NCI-H2029 treated with DMSO at 0.1 percent for 48 hours (cell line): Measurements from ENCODE around the gene DAZ4.
"Not testable (repeated sequence)": the region's sequence is repeated elsewhere in the genome, so short reads cannot be mapped to it uniquely, and the experiment has no call there.

Experiments used
- DNase-seq: peaks from one replicate; lab custom pipeline; 2025; lab: John Stamatoyannopoulos, UW

DAZ4 gene, protein sequence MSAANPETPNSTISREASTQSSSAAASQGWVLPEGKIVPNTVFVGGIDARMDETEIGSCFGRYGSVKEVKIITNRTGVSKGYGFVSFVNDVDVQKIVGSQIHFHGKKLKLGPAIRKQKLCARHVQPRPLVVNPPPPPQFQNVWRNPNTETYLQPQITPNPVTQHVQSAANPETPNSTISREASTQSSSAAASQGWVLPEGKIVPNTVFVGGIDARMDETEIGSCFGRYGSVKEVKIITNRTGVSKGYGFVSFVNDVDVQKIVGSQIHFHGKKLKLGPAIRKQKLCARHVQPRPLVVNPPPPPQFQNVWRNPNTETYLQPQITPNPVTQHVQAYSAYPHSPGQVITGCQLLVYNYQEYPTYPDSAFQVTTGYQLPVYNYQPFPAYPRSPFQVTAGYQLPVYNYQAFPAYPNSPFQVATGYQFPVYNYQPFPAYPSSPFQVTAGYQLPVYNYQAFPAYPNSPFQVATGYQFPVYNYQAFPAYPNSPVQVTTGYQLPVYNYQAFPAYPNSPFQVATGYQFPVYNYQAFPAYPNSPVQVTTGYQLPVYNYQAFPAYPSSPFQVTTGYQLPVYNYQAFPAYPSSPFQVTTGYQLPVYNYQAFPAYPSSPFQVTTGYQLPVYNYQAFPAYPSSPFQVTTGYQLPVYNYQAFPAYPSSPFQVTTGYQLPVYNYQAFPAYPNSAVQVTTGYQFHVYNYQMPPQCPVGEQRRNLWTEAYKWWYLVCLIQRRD

GRCh38 chrY:24833619-24834018, at the start of gene DAZ4:
DAZ4 (plus strand) TSS chrY:24833919; CDS start chrY:24834127, 208 bp downstream.
- not testable (repeated sequence) for DNase-seq

- DNase-seq = not testable (repeated sequence)
Measured at GRCh38 chrY:24813293-24813692, 20.4 kb upstream of the DAZ4 start, which contains the start of gene DAZ3. DAZ3 (minus strand) TSS chrY:24813393; CDS start chrY:24813185, 208 bp downstream.

DNA sequence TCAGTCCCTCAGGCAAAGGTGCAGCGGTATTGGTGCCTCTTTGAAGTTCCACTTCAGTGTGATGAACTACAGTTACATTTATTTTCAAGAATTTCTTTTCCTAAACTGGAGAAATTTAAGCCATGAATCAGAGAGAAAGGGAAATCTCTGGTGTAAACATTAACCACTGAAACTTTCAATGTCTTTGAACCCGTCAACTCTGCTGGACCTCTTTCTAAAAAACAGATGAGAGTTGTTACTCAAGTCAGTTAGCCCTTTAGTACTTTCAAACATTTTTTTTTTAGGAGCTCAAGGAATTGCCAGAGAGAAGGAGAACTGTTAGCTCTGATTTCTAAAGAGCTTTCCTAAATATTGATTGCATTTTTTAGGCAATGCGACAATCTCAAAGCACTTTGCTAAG, 11.9 kb upstream of the DAZ4 start:
- not testable (repeated sequence) for DNase-seq

GRCh38 chrY:24824184-24824879, 9.4 kb upstream of the DAZ4 start:
- DNase-seq = not testable (repeated sequence)

- not testable (repeated sequence) for DNase-seq
Measured at GRCh38 chrY:24825069-24825468, 8.7 kb upstream of the DAZ4 start.
